ENCODE data around the gene OMP. TPM values are rescaled to one million over a fixed set of nuclear protein-coding genes. Genes with fewer than 3 reads are reported as not detected.

The OMP gene
- total RNA-seq, 2 experiments from 2014 or later: not detected

DNA sequence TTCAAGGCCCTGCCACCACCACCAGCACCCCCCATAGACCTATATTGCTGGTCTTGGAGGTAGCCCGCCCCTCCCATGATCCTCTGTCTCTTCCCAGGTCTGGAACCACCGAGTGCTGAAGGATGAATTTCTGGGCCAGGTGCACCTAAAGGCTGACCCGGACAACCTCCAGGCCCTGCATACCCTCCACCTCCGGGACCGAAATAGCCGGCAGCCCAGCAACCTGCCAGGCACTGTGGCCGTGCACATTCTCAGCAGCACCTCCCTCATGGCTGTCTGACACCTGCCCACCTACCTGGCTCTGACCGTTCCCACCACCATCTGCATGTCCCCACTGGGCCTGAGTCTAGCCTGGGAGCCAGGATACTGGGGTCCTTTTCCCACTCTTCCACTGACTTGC, 21.0 kb downstream of the OMP start:
- Mint-ChIP-seq H3K4me1 (ENCODE audit: low read depth) (peaks cover 6% of the 10 kb centered on the region), H3K9me3 (no peaks in the 10 kb centered on the region), H3K27ac (no peak overlapping the region), H3K36me3 (ENCODE audit: low read depth) (no peaks in the 10 kb centered on the region), H3K4me3 (no peak overlapping the region), H3K27me3 (ENCODE audit: low read depth) (no peaks in the 10 kb centered on the region)
- no peak for DNase-seq
- CTCF ChIA-PET: interaction anchor here (0.6 kb wide), 1 partner anchor 31 kb away, joined by 3 read pairs; no protein-coding TSS in a partner anchor
- intact Hi-C loops (cut with micrococcal nuclease): no loop called here

- no peak for DNase-seq
- Mint-ChIP-seq H3K36me3 (ENCODE audit: low read depth) (no peaks in the 10 kb centered on the region), H3K27ac (no peak overlapping the region), H3K27me3 (ENCODE audit: low read depth) (no peaks in the 10 kb centered on the region), H3K9me3 (no peaks in the 10 kb centered on the region), H3K4me3 (no peak overlapping the region), H3K4me1 (ENCODE audit: low read depth) (peaks cover 6% of the 10 kb centered on the region)
- intact Hi-C loops (cut with micrococcal nuclease): no loop called here
- CTCF ChIA-PET: no interaction called here
Measured at GRCh38 chr11:77124041-77124440, 21.4 kb downstream of the OMP start.

DNA sequence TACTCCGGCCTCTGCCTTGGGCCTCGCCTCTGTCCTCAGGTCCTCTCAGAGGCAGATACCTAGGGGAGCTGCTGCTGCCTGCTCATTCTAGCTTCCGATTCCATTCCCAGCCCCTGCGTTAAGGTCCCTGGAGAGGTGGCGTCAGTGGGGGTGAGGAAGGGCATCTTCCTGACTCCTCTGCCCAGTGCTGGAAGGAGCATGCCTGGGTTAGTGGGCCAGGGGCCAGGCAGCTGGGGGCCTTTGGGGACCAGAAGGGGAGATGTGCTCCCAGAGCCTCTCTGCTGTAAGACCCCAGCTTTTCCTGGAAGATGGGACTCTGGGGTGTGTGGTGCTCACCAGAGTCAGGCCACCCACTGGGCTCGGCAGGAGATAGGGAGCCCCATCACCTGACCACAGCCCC, 21.8 kb downstream of the OMP start:
- CTCF ChIA-PET: no interaction called here
- no peaks in the 10 kb centered on the region for H3K36me3 Mint-ChIP-seq (ENCODE audit: low read depth)
- peaks cover 6% of the 10 kb centered on the region for H3K4me1 Mint-ChIP-seq (ENCODE audit: low read depth)
- no peak overlapping the region for H3K4me3 Mint-ChIP-seq
- no peaks in the 10 kb centered on the region for H3K27me3 Mint-ChIP-seq (ENCODE audit: low read depth)
- intact Hi-C loops (cut with micrococcal nuclease): no loop called here
- no peak for DNase-seq
- no peaks in the 10 kb centered on the region for H3K9me3 Mint-ChIP-seq
- no peak overlapping the region for H3K27ac Mint-ChIP-seq

GRCh38 chr11:77125191-77125590, 22.6 kb downstream of the OMP start:
- Mint-ChIP-seq H3K27me3 (ENCODE audit: low read depth) (no peaks in the 10 kb centered on the region), H3K4me3 (no peak overlapping the region), H3K9me3 (no peaks in the 10 kb centered on the region), H3K27ac (no peak overlapping the region), H3K36me3 (ENCODE audit: low read depth) (no peaks in the 10 kb centered on the region), H3K4me1 (ENCODE audit: low read depth) (peaks cover 6% of the 10 kb centered on the region)
- no peak for DNase-seq
- CTCF ChIA-PET: no interaction called here
- intact Hi-C loops (cut with micrococcal nuclease): loop anchor here (5.0 kb wide), 1 partner anchor 347 kb away; the partner anchor contains the start of gene PAK1

DNA sequence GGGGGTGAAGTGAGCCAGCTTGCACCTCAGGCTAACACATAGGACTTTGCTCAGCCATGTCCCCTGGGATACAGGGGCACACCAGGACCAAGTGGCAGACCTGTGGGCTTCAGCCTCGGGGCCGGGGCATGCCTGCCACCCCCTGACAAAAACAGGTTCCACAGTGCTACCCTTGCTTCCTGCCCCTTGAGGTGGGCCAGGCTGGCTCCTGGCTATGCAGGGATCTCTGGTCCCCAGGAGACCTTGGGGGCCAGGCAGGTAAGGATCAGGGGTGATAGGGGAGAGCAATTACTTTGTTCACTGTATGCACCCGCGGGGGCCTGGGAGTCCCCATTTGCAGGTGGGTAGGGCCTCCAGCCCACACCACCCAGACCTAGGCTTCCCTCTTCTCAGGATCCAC, 23.1 kb downstream of the OMP start:
- Mint-ChIP-seq H3K4me3 (no peak overlapping the region), H3K27ac (no peak overlapping the region), H3K9me3 (no peaks in the 10 kb centered on the region), H3K27me3 (ENCODE audit: low read depth) (no peaks in the 10 kb centered on the region), H3K4me1 (ENCODE audit: low read depth) (peaks cover 6% of the 10 kb centered on the region), H3K36me3 (ENCODE audit: low read depth) (no peaks in the 10 kb centered on the region)
- intact Hi-C loops (cut with micrococcal nuclease): loop anchor here (5.0 kb wide), 1 partner anchor 347 kb away; the partner anchor contains the start of gene PAK1
- no peak for DNase-seq
- CTCF ChIA-PET: no interaction called here

DNA sequence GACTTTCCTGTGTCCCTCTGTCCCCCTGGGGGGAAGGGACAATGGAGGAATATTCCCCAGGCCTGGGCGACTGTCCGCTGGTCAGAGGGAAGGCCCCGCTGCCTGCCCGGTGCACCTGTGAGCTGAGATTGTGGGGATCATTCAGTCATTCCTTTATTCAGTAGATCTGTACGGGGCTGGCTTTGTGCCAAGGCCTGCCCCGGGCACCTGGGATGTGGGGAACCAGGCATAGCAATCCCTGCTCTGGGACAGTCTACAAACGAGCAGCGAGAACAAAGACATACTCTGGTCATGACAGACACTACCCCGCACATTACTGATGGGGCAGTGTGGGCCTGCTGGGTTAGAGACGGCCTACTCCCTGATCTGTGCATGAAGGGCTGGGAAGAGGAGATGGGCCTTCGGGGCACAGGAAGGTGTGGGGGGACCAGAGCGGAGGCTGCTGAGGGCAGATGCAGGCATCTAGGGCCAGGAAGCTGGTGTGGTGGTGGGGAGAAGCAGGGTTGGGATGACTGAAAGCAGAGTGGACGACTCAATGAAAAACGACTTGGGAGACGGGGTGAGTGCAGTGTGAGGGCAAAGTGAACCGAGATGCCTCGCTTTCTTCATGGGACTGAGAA, 23.6 kb downstream of the OMP start:
- CTCF ChIA-PET: interaction anchor here (0.6 to 5.4 kb wide), 19 partner anchors 9 to 467 kb away, joined by 3 to 87 read pairs (median 4); no protein-coding TSS in a partner anchor
- H3K36me3 Mint-ChIP-seq (ENCODE audit: low read depth): no peaks in the 10 kb centered on the region
- intact Hi-C loops (cut with micrococcal nuclease): loop anchor here (5.0 kb wide), 1 partner anchor 346 kb away; the partner anchor contains the start of gene PAK1
- H3K27me3 Mint-ChIP-seq (ENCODE audit: low read depth): no peaks in the 10 kb centered on the region
- H3K4me1 Mint-ChIP-seq (ENCODE audit: low read depth): peaks cover 6% of the 10 kb centered on the region
- no peak overlapping the region for H3K27ac Mint-ChIP-seq
- H3K9me3 Mint-ChIP-seq: no peaks in the 10 kb centered on the region
- no peak for DNase-seq
- H3K4me3 Mint-ChIP-seq: no peak overlapping the region

- H3K9me3 Mint-ChIP-seq: no peaks in the 10 kb centered on the region
- CTCF ChIA-PET: interaction anchor here (0.6 to 5.4 kb wide), 40 partner anchors 8 to 467 kb away, joined by 3 to 87 read pairs (median 3); no protein-coding TSS in a partner anchor
- H3K4me1 Mint-ChIP-seq (ENCODE audit: low read depth): peaks cover 6% of the 10 kb centered on the region
Measured at GRCh38 chr11:77126861-77127234, 24.2 kb downstream of the OMP start.

GRCh38 chr11:77127235-77127911, 24.7 kb downstream of the OMP start:
- no peaks in the 10 kb centered on the region for H3K27me3 Mint-ChIP-seq (ENCODE audit: low read depth)
- H3K4me1 Mint-ChIP-seq (ENCODE audit: low read depth): peaks cover 6% of the 10 kb centered on the region
- H3K36me3 Mint-ChIP-seq (ENCODE audit: low read depth): no peaks in the 10 kb centered on the region
- no peaks in the 10 kb centered on the region for H3K9me3 Mint-ChIP-seq
- no peak overlapping the region for H3K27ac Mint-ChIP-seq
- intact Hi-C loops (cut with micrococcal nuclease): loop anchor here (1.0 to 5.0 kb wide), 5 partner anchors 61 to 492 kb away; partner anchors contain the start of gene PAK1
- peak overlapping the region; percentile 59 for H3K4me3 Mint-ChIP-seq
- DNase-seq: peak; percentile 64
- CTCF ChIA-PET: interaction anchor here (0.6 to 5.4 kb wide), 41 partner anchors 9 to 982 kb away, joined by 3 to 87 read pairs (median 3); no protein-coding TSS in a partner anchor

More at GRCh38 chr11:77126861-77127234, 24.2 kb downstream of the OMP start:
- Mint-ChIP-seq H3K27ac (no peak overlapping the region), H3K27me3 (ENCODE audit: low read depth) (no peaks in the 10 kb centered on the region), H3K36me3 (ENCODE audit: low read depth) (no peaks in the 10 kb centered on the region), H3K4me3 (no peak overlapping the region)
- DNase-seq: no peak
- intact Hi-C loops (cut with micrococcal nuclease): loop anchor here (1.0 to 5.0 kb wide), 5 partner anchors 61 to 492 kb away; partner anchors contain the start of gene PAK1

GRCh38 chr11:77127920-77128691, 25.5 kb downstream of the OMP start, which contains the start of gene MYO7A:
MYO7A (plus strand) TSS chr11:77128246; CDS start chr11:77130635, 2,389 bp downstream.
- H3K9me3 Mint-ChIP-seq: no peaks in the 10 kb centered on the region
- CTCF ChIA-PET: interaction anchor here (0.6 to 5.4 kb wide), 22 partner anchors 8 to 982 kb away, joined by 3 to 87 read pairs (median 4); no protein-coding TSS in a partner anchor
- no peak within 1 kb of the TSS for H3K27ac Mint-ChIP-seq
- H3K4me1 Mint-ChIP-seq (ENCODE audit: low read depth): peaks cover 6% of the 10 kb centered on the region
- H3K4me3 Mint-ChIP-seq: peak within 1 kb of the TSS; percentile 59
- DNase-seq: no peak
- H3K27me3 Mint-ChIP-seq (ENCODE audit: low read depth): no peaks in the 10 kb centered on the region
- no peaks in the 10 kb centered on the region for H3K36me3 Mint-ChIP-seq (ENCODE audit: low read depth)
- intact Hi-C loops (cut with micrococcal nuclease): loop anchor here (1.0 to 5.0 kb wide), 5 partner anchors 60 to 491 kb away; partner anchors contain the start of gene PAK1

DNA sequence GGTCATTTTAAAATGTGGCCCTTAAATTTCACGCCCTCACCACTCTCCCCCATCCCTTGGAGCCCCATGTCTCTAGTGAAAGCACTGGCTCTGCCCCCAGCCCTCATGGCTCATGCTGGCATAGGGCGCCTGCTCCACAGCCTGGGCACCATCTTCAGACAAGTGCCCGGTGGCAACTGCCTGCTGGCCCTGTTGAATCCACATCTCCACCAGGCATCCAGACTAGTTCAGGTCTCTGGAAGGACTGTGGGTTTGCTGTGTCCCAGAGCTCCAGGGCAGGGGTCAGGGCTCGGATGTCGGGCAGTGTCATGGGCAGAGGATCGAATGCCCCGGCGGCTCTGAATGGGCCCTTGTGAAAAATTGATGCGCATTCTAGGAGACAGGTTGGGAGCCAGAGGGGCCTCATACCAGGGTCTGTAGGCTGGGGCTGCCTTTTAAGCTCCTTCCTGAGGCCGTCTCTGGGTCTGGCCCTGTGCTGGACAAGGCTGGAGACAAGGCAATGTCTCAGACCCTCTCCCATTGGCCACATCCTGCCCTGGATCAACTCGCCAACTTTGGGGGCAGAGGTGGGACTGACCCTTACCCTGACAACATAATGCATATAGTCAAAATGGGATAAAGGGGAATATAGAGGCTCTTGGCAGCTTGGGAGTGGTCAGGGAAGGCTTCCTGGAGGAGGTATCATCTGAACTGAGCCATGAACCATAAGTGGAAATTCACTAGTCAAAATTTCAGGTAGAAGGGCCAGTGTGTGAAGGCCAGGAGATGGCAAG, 26.6 kb downstream of the OMP start:
- Mint-ChIP-seq H3K27ac (no peak overlapping the region), H3K4me1 (ENCODE audit: low read depth) (peaks cover 6% of the 10 kb centered on the region), H3K4me3 (no peak overlapping the region), H3K36me3 (ENCODE audit: low read depth) (no peaks in the 10 kb centered on the region), H3K27me3 (ENCODE audit: low read depth) (no peaks in the 10 kb centered on the region), H3K9me3 (no peaks in the 10 kb centered on the region)
- intact Hi-C loops (cut with micrococcal nuclease): loop anchor here (5.0 kb wide), 1 partner anchor 343 kb away; the partner anchor contains the start of gene PAK1
- no peak for DNase-seq
- CTCF ChIA-PET: interaction anchor here (3.6 to 5.4 kb wide), 2 partner anchors 57 to 419 kb away, joined by 26 to 87 read pairs; no protein-coding TSS in a partner anchor
